SH-SY5Y (cell line): ENCODE data around the gene SAFB2.

Experiments used
- GATA2 ChIP-seq: IDR thresholded peaks from 2 replicates; pipeline ENCODE4 v1.6.1; 2011; ENCODE audit warnings: mild to moderate bottlenecking, low read depth, low read length
- GATA3 ChIP-seq: IDR thresholded peaks from 2 replicates; pipeline ENCODE4 v1.6.1; 2011; ENCODE audit warnings: low read depth, mild to moderate bottlenecking, low read length, moderate library complexity

GRCh38 chr19:5609881-5610448, 12.6 kb downstream of the SAFB2 start:
- no peak for TF ChIP-seq GATA2
- no peak for TF ChIP-seq GATA3
